Psoas muscle (tissue), 8 donors: ENCODE measurements around the gene KLHDC7B. TPM values are rescaled to one million over a fixed set of nuclear protein-coding genes. Genes with fewer than 3 reads are reported as not detected.

ENCODE experiments used
- ATAC-seq, 4 donors: fragments of 200-7000 bp; cut with Tn5 transposase; one replicate each; pipeline ENCODE4 v1.9.1; 2020; ENCODE audit warnings: moderate library complexity in 3 of 4, mild to moderate bottlenecking in 2 of 4
- DNase-seq, 2 donors: peaks; one replicate each; pipeline ENCODE4 v3.0.0-alpha.2; 2020
- H3K27ac ChIP-seq: fragments of 200-600 bp; one replicate; pipeline ENCODE4 v1.8.0; 2022
- H3K27me3 ChIP-seq, 3 donors: fragments of 200-600 bp in 1 of 3; one replicate each; pipeline versions ENCODE4 v1.6.1 to v1.8.0; 2013 to 2022; ENCODE audit warnings: low read length in 2 of 3, mild to moderate bottlenecking in 2 of 3, moderate library complexity in 1 of 3; ENCODE audit not compliant: insufficient read depth in 3 of 3
- H3K36me3 ChIP-seq, 2 donors: fragments of 200-600 bp in 1 of 2; one replicate each; pipeline versions ENCODE4 v1.6.1 to v1.8.0; 2013 to 2022; ENCODE audit warnings: low read depth in 1 of 2, mild to moderate bottlenecking in 1 of 2, moderate library complexity in 1 of 2; ENCODE audit not compliant: insufficient read depth in 1 of 2
- H3K4me1 ChIP-seq: fragments of 200-600 bp; one replicate; pipeline ENCODE4 v1.8.0; 2022
- H3K4me3 ChIP-seq: fragments of 200-600 bp; one replicate; pipeline ENCODE4 v1.8.0; 2022; ENCODE audit warnings: mild to moderate bottlenecking
- H3K9me3 ChIP-seq: fragments of 200-600 bp; one replicate; pipeline ENCODE4 v1.8.0; 2022
- WGBS, 3 donors: extraction: QIAGEN DNeasy Blood & Tissue Kit; methylation state at CpG; one replicate each; pipeline versions ENCODE4 v1.1.6 to v1.1.7; 2013; 5-methylcytosine and 5-hydroxymethylcytosine counted together
- intact Hi-C, 2 donors: fragments of 100-400 bp; cut with DNase I; formaldehyde crosslinking; loops; one replicate each; pipeline versions ENCODE4 v1.11.0 to v1.14.2; 2022
- polyA plus RNA-seq, 3 donors: library from polyadenylated mRNA; stranded (reverse); fragments of 200-250 nt; gene quantifications; one replicate each; pipeline ENCODE4 v1.2.3, GENCODE V29; 2013
- total RNA-seq, 4 donors: library from RNA; stranded (reverse); fragmentation: NEBNext Ultra II Directional in 2 of 4; extraction: Animal tissue kit (Norgen Biotek cat#: 25700) in 2 of 4; gene quantifications; one replicate each; pipeline versions ENCODE4 v1.2.1 to v1.2.4, GENCODE V29; 2021 to 2023
- TF ChIP-seq, protein P1 (sequence below): fragments of 200-600 bp; IDR thresholded peaks from one replicate; pipeline ENCODE4 v1.8.0; 2022; ENCODE audit warnings: antibody characterized with exemption
- donor health status: healthy with polysubstance abuse.
- donor health status: DM: no; HTN: no; CAD: no; lungs with moderate emphysema.
- donor health status: Bipolar disorder and iron deficiency.
- donor health status: healthy.
- donor health status: DM: yes; HTN: yes; CAD: no.
- donor health status: DM: no; HTN: no; CAD: no.
- donor health status: DM: no; HTN: no; CAD: no.
- donor health status: DM: yes; HTN: yes; CAD: no.

Gene KLHDC7B
- total and polyA plus RNA-seq, 7 donors: 0.01 to 0.11 (median 0.01) TPM; not detected in 4

DNA sequence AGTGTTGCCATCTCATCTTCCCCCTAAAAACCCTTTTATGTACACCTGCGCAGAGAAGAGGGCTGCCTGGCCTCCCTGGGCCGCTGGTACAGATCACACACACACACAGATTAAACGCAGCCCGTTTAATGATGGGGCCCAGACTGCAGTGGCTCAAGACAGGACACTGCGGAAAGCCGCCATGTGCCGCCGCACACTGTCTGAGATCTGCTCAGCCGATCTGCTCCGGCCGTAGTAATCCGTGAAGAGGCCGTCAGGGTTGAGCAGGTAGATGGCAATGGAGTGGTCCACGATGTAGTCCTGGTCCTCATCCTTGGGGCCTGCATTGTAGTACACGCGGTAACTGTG is 22.3 kb upstream of the KLHDC7B start:
- no peaks in the 10 kb centered on the region for H3K27me3 ChIP-seq
- no peak overlapping the region for H3K4me3 ChIP-seq
- intact Hi-C loops: no loop called here
- no peaks in the 10 kb centered on the region for H3K9me3 ChIP-seq
- TF ChIP-seq, protein P1, sequence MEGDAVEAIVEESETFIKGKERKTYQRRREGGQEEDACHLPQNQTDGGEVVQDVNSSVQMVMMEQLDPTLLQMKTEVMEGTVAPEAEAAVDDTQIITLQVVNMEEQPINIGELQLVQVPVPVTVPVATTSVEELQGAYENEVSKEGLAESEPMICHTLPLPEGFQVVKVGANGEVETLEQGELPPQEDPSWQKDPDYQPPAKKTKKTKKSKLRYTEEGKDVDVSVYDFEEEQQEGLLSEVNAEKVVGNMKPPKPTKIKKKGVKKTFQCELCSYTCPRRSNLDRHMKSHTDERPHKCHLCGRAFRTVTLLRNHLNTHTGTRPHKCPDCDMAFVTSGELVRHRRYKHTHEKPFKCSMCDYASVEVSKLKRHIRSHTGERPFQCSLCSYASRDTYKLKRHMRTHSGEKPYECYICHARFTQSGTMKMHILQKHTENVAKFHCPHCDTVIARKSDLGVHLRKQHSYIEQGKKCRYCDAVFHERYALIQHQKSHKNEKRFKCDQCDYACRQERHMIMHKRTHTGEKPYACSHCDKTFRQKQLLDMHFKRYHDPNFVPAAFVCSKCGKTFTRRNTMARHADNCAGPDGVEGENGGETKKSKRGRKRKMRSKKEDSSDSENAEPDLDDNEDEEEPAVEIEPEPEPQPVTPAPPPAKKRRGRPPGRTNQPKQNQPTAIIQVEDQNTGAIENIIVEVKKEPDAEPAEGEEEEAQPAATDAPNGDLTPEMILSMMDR: no peak
- no peak for DNase-seq
- no peak overlapping the region for H3K27ac ChIP-seq
- peaks cover 17% of the 10 kb centered on the region for H3K4me1 ChIP-seq
- ATAC-seq: no peak
- WGBS, 3 donors: 91 to 94% (median 92%) methylated on average over 16 of the region's 16 CpGs
- peaks cover 8 to 54% of the 10 kb centered on the region in 2 donors for H3K36me3 ChIP-seq

DNA sequence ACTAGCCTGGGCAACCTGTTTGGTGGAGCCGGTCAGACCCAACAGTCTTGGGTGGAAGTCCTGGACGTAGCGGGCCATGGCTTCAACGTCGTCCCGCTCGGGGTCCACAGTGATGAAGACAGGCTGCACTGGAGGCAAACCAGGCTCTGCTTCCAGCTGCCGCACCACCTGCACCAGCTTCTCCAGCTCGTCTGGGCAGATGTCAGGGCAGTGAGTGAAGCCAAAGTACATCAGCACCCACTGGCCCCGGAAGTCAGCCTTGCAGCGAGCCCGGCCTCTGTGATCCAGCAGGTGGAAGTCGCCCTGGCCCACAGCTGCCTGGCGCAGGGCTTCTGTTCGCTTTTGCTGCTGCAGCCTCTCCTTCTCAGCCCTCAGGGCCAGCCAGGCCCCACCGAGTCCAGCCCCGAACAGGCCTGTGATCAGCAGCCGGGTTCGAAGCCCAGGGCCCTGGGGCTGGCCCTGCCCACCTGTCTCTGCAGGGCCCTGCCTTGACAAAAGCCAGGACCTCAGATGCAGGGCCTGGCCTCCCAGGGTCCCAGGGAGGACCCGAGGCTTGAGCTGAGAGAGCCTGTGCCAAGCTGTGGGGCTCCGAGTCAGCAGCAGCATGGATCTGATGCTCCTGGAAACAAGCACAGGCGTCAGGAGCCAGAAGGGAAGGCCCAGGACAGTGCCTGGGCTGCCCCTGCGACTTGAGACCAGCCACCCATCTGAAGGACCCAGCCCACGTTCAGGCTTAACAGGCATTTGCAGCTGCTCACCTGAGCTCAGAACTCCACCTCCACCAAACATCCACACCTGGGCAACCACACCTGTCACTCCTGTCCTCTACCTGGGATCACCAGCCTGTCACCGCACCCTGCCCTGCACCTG is 21.7 kb upstream of the KLHDC7B start:
- DNase-seq: peak in 1 of 2 donors; percentile 59
- Histone ChIP-seq H3K27ac (no peak overlapping the region), H3K36me3 (peaks cover 3 to 48% of the 10 kb centered on the region in 2 donors), H3K27me3 (peaks cover 0 to 3% (median 2%) of the 10 kb centered on the region in 3 donors), H3K4me1 (peaks cover 17% of the 10 kb centered on the region), H3K4me3 (peak overlapping the region; percentile 95), H3K9me3 (no peaks in the 10 kb centered on the region)
- TF ChIP-seq, protein P1: no peak
- ATAC-seq: no peak
- intact Hi-C loops: no loop called here
- WGBS, 3 donors: 75 to 80% (median 75%) methylated on average over 24 to 25 of the region's 25 CpGs

DNA sequence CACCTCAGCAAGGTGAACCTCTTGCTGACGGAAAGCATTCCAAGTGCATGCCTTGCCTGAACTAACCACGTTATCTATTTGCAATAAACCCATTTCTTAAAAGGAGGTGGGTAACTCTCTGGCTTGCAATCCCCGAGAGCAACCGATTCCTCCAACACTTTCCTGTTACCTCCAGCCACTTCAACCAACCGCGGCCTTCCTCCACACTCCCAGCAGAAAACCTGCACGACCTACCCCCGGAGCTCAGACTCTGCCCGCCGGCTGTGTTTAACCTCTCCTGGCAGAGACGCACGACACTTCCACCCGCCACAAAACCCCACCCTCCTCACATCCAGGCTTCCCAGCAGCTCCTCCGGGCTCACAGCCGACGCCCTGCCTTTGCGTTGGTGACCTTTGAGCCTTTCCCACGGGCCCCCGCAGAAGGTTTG is 21.0 kb upstream of the KLHDC7B start:
- H3K36me3 ChIP-seq: peaks cover 0 to 41% of the 10 kb centered on the region in 2 donors
- ATAC-seq: no peak
- H3K4me1 ChIP-seq: peaks cover 17% of the 10 kb centered on the region
- TF ChIP-seq, protein P1: no peak
- H3K27ac ChIP-seq: peak overlapping the region; percentile 90
- peak overlapping the region; percentile 95 for H3K4me3 ChIP-seq
- peaks cover 0 to 10% (median 7%) of the 10 kb centered on the region in 3 donors for H3K27me3 ChIP-seq
- no peaks in the 10 kb centered on the region for H3K9me3 ChIP-seq
- intact Hi-C loops: loop anchor here in 1 of 2 donors (5.0 kb wide), 1 partner anchor 38 kb away; the partner anchor contains the start of gene SYCE3
- no peak for DNase-seq
- WGBS, 3 donors: 8 to 9% (median 9%) methylated on average over 19 of the region's 19 CpGs

GRCh38 chr22:50525104-50525857 is 20.4 kb upstream of the KLHDC7B start, which contains the start of gene SCO2:
SCO2 (minus strand) TSS chr22:50525598; CDS start chr22:50524411, 1,187 bp downstream.
- peaks cover 0 to 37% of the 10 kb centered on the region in 2 donors for H3K36me3 ChIP-seq
- DNase-seq: peak; percentile 96 to 98
- no peaks in the 10 kb centered on the region for H3K9me3 ChIP-seq
- 0 to 1% (median 0%) methylated on average over 66 to 84 of the region's 84 CpGs for WGBS, 3 donors
- peak within 1 kb of the TSS; percentile 95 for H3K4me3 ChIP-seq
- intact Hi-C loops: loop anchor here in 1 of 2 donors (5.0 kb wide), 1 partner anchor 37 kb away; the partner anchor contains the start of gene SYCE3
- TF ChIP-seq, protein P1: peak; percentile 44
- H3K4me1 ChIP-seq: peaks cover 17% of the 10 kb centered on the region
- H3K27me3 ChIP-seq: peaks cover 0 to 16% (median 10%) of the 10 kb centered on the region in 3 donors
- ATAC-seq: peak; percentile 84 to 90 (median 86)
- H3K27ac ChIP-seq: peak within 1 kb of the TSS; percentile 90
